Large intestine (tissue), 1 donor: ENCODE measurements around the gene PRAMEF7. TPM values are rescaled to one million over a fixed set of nuclear protein-coding genes. Genes with fewer than 3 reads are reported as not detected.

Source experiments
- polyA plus RNA-seq: library from polyadenylated mRNA; unstranded; fragments of 120-200 nt; gene quantifications from one replicate; pipeline ENCODE4 v1.2.1, GENCODE V29; 2013

The PRAMEF7 gene
- polyA plus RNA-seq, 1 donor: not detected

Other genes with a start within 250 kb of the PRAMEF7 start
- not detected for gene AADACL3, start 200.5 kb upstream of the PRAMEF7 start, polyA plus RNA-seq
- 0.03 TPM for gene CFAP107, start 170.4 kb upstream of the PRAMEF7 start, polyA plus RNA-seq
- not detected for gene PRAMEF12, start 142.9 kb upstream of the PRAMEF7 start, polyA plus RNA-seq
- gene PRAMEF1, start 125.2 kb upstream of the PRAMEF7 start, polyA plus RNA-seq: not detected
- gene PRAMEF11, start 85.2 kb upstream of the PRAMEF7 start, polyA plus RNA-seq: not detected
- not detected for gene HNRNPCL1, start 67.9 kb upstream of the PRAMEF7 start, polyA plus RNA-seq
- gene PRAMEF2, start 59.5 kb upstream of the PRAMEF7 start, polyA plus RNA-seq: not detected
- gene PRAMEF4, start 30.4 kb upstream of the PRAMEF7 start, polyA plus RNA-seq: not detected
- gene PRAMEF10, start 18.3 kb upstream of the PRAMEF7 start, polyA plus RNA-seq: not detected
- not detected for gene PRAMEF6, start 31.0 kb downstream of the PRAMEF7 start, polyA plus RNA-seq
- not detected for gene PRAMEF27, start 140.0 kb downstream of the PRAMEF7 start, polyA plus RNA-seq
- gene HNRNPCL3, start 144.2 kb downstream of the PRAMEF7 start, polyA plus RNA-seq: not detected
- gene PRAMEF25, start 154.2 kb downstream of the PRAMEF7 start, polyA plus RNA-seq: not detected
- not detected for gene HNRNPCL2, start 200.2 kb downstream of the PRAMEF7 start, polyA plus RNA-seq
- gene PRAMEF26, start 239.4 kb downstream of the PRAMEF7 start, polyA plus RNA-seq: not detected
- gene HNRNPCL4, start 249.0 kb downstream of the PRAMEF7 start, polyA plus RNA-seq: not detected